GM21447 (cell line): ENCODE data around the gene VIM.

Experiments used
- ATAC-seq: cut with Tn5 transposase; IDR thresholded peaks from one replicate; pipeline ENCODE4 v1.9.1; 2021; ENCODE audit not compliant: unreplicated experiment

VIM gene

DNA sequence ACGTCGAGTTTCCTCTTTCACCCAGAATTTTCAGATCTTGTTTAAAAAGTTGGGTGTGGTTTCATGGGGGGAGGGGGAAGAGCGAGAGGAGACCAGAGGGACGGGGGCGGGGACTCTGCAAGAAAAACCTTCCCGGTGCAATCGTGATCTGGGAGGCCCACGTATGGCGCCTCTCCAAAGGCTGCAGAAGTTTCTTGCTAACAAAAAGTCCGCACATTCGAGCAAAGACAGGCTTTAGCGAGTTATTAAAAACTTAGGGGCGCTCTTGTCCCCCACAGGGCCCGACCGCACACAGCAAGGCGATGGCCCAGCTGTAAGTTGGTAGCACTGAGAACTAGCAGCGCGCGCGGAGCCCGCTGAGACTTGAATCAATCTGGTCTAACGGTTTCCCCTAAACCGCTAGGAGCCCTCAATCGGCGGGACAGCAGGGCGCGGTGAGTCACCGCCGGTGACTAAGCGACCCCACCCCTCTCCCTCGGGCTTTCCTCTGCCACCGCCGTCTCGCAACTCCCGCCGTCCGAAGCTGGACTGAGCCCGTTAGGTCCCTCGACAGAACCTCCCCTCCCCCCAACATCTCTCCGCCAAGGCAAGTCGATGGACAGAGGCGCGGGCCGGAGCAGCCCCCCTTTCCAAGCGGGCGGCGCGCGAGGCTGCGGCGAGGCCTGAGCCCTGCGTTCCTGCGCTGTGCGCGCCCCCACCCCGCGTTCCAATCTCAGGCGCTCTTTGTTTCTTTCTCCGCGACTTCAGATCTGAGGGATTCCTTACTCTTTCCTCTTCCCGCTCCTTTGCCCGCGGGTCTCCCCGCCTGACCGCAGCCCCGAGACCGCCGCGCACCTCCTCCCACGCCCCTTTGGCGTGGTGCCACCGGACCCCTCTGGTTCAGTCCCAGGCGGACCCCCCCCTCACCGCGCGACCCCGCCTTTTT, at the start of gene VIM:
Gene VIM, plus strand, starts transcription at position 151 of the 925 bp plus-strand sequence. CDS start 1,182 bp downstream, outside the sequence.
- ATAC-seq, result peak; percentile 31

DNA sequence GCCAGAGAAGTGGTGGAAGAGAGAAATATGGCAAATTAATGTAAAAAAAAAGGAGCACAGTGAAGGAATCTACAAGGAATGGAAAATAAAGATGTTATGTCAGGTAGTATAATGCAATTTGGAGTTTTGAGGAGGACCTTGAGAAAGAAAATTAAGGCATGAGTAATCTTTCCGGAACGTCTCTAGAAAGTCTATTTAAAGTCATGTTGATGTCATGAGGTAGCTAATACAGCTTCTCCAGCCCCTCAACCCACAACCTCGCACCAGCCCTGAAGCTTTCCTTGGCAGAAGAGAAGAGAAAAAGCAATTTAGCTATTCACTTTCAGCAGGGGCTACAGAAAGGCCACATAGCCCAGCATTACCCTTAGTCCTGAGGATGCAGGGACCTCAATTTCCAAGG, 49.0 kb upstream of the VIM start:
- ATAC-seq, result no peak

DNA sequence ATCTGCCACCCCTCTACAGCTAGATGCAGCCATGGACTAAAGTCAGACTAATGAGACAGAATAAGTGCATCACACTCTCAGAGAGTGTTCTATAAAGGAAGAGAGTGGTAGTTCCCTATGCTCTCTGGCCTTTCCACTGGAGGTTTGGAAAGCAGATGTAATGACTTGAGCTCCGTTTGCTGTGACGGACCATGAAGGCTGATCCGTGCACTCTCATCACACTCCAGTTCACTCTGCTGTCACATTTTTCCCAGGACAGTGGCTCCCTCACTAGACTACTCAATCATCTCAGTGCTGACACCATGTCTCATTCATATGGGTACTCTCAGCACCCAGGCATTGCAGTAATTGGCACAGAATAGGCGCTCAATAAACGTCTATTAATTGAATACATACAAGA, 46.9 kb upstream of the VIM start:
- no peak for ATAC-seq

DNA sequence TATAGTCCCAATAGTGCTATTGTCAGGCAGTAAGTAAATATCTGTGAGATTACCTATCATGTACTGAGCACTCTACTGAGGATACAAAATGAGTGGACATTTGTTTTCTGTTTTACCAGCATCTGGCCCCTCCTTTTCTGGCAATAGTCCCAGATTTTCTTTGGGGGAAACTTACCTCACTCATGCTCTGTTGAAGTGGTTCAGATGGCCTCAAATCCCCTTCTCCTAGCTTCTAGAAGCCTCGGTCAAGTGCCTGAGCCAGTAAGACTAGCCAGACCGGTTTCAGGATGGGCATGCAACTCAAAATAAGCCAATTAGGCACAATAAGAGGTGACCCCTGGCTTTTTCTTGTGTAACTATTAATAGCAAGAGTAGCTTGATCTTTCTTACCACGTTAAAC, 46.3 kb upstream of the VIM start:
- no peak for ATAC-seq

- no peak for ATAC-seq
Measured at GRCh38 chr10:17183110-17183509, 44.9 kb upstream of the VIM start.

- no peak for ATAC-seq
Measured at GRCh38 chr10:17185873-17186272, 42.2 kb upstream of the VIM start.

DNA sequence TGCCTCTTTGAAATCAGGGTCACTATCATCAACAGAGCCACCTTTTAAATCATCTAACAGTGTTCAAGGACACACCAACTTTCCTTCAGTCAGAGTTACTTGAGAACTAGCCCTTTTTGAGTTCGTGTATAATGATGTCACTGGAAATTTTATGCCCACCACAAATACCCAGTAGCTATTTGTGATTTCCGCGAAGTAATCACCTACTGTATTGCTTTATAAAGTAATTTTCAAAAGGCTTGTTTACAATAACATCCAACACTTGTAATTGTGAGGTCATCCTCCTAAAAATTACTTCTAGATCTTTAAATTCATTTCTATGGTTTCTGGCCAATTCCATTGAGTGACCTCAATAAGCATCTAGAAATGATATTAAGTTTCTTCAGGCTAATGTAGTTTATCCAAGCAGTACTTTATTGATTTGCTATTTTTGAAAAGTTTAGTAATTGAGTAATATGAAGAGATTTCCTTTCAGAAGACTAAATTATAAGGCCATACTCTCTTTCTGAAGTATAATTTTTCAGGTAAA, 39.3 kb upstream of the VIM start:
- no peak for ATAC-seq

GRCh38 chr10:17190602-17191001, 37.4 kb upstream of the VIM start:
- no peak for ATAC-seq

- no peak for ATAC-seq
Measured at GRCh38 chr10:17195083-17195482, 33.0 kb upstream of the VIM start.

GRCh38 chr10:17196045-17196444, 32.0 kb upstream of the VIM start:
- no peak for ATAC-seq

DNA sequence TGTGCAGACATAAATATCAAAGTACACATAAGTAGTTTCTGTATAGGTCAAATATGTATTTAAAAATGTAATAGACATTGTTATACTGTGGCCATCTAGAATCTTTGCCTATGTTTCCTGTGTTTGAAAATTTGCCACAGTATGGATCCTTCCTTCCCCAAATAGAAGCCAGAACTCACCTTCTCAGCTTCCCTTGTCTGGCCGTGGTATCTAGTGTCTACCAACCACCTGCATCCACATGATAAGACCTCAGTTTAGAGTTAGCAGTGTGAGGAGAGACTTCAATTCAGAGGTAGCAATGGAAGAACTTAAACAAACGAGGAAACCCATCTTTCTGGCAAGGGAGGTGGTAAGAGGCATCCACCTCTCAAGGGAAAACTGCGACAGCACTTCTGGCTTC, 31.5 kb upstream of the VIM start:
- ATAC-seq, result no peak

DNA sequence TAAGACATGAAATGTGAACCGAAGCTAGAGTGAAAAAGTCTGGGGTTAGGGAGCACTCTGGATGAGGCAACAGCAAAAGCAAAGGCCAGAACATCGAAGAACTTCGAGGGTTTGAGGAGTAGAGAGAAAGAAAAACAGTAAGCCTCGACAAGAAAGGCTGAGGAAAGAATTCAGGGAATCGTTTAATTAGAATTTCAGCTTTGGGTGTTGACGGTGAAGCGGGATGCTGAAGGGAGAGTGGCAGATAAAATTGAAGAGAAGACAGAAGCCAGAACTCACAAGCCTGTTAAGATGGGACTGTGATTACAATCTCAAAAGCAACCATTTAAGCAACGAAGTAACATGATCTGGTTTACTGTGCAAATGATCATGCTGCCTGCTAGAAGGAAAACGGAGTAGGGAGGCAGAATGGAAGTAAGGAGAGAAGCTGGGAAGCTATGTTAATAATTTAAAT, 28.7 kb upstream of the VIM start:
- no peak for ATAC-seq

- ATAC-seq, result no peak
Measured at GRCh38 chr10:17200001-17200911, 27.8 kb upstream of the VIM start.

GRCh38 chr10:17200912-17201793, 26.9 kb upstream of the VIM start, which contains the start of gene TRDMT1:
TSS of gene TRDMT1 (minus strand) at chr10:17201672. CDS start at chr10:17201634, 38 bp downstream.
- peak; percentile 93 for ATAC-seq

GRCh38 chr10:17201794-17202116, 26.3 kb upstream of the VIM start:
- no peak for ATAC-seq

DNA sequence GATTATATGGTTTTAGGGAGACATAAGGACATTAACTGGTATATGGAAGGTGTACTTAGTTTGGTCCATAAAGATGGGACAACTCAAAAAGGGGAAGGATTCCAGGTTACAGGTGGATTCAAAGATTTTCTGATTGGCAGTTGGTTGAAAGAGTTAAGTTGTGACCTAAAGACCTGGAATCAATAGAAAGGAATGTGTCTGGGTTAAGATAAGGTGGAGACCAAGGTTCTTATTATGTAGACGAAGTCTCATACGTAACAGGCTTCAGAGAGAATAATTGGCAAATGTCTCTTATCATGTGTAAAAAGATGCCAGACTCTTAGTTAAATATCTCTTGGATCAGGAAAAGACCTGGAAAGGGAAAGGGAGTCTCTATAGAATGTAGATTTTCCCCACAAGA, 25.5 kb upstream of the VIM start:
- ATAC-seq, result no peak

DNA sequence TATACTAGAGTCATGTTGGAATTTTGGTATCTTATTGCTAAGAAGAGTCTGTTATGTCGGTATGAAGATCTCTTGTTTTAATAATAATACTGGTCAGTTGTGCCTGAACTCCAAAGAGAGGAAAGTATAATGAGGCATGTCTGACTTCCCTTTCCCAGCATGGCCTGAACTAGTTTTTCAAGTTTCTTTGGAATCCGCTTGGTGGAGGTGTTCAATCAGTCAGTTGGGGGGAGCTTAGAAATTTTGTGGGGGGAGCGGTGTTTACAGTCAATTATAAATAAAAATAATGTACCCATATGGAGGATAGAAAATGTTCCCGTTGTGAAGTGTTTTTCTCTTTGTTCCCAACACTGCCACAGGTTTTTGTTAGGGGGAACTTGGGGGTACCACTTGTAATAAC, 25.0 kb upstream of the VIM start:
- ATAC-seq, result no peak

GRCh38 chr10:17203416-17203815, 24.6 kb upstream of the VIM start:
- no peak for ATAC-seq

DNA sequence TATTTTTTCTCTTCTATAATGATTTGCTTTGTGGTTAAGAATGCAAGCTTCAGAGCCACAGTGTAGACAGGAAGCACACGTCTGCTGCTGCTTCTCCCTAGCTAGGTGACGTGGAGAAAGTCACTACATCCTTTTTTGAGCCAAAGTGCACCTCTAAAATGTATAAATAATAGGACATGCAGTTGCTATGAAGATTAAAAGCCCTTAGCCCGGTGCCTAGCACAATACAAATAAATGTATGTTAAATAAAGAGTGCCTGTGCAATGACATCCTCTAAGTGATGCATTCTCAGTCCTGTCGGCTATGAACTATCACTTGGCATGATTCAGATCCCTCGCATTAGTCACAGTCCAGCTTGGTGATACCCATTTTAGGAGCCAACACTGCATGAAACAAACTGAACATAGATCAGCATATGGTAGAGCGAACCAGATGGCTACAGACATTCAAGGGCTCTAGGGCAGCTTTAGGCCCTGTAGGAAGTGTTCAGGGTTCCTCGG, 21.8 kb upstream of the VIM start:
- peak; percentile 48 for ATAC-seq

GRCh38 chr10:17208476-17208875, 19.6 kb upstream of the VIM start:
- ATAC-seq, result no peak
